GM12864 (cell line): ENCODE data around the gene PXMP2.

Experiments used
- DNase-seq: peaks from one replicate; pipeline ENCODE4 v3.0.0-alpha.2; 2011; ENCODE audit warnings: low read depth
- H3K4me3 ChIP-seq: 2 replicates; pipeline ENCODE4 v1.5.1; 2011; ENCODE audit warnings: mild to moderate bottlenecking, low read depth, low read length, control low read depth
- TF ChIP-seq, protein P1 (sequence below): IDR thresholded peaks from 2 replicates; pipeline ENCODE4 v1.5.1; 2011; ENCODE audit warnings: low read depth, mild to moderate bottlenecking, moderate library complexity, low read length, control low read depth, inconsistent platforms; ENCODE audit errors: missing control alignments

Gene PXMP2

DNA sequence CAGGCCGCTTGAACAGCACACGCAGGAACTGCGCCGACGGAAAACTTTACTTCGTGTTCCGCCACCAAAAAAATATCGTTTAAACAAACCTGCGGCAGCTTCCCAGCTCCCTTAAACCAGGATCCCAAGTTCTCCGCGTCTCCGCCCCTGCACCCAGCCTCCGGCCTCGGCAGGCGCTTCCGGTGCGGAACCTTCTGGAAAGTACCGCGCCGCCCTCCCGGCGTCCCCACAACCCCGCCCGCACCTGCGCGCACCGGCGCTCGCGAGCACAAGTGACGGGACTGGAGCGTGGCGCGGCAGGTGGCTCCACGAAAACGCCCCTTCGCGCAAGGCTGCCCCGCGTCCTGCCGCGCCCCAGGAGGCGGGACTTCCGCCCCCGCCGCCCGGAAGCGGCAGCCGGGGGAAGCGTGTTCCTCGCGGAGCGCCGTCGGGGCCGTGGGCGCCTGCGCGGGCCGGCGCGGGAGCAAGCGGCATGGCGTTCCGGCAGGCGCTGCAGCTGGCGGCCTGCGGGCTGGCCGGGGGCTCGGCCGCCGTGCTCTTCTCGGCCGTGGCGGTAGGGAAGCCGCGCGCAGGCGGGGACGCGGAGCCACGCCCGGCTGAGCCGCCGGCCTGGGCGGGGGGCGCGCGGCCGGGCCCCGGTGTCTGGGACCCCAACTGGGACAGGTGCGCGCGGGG lies 23.2 kb downstream of the PXMP2 start, which contains the start of gene PGAM5:
TSS of gene PGAM5 (plus strand) at position 438 of the 675 bp plus-strand sequence. CDS start at position 473, 35 bp downstream.
- DNase-seq = peak; percentile 80
- H3K4me3 ChIP-seq = peak within 1 kb of the TSS; percentile 71
- TF ChIP-seq, protein P1, sequence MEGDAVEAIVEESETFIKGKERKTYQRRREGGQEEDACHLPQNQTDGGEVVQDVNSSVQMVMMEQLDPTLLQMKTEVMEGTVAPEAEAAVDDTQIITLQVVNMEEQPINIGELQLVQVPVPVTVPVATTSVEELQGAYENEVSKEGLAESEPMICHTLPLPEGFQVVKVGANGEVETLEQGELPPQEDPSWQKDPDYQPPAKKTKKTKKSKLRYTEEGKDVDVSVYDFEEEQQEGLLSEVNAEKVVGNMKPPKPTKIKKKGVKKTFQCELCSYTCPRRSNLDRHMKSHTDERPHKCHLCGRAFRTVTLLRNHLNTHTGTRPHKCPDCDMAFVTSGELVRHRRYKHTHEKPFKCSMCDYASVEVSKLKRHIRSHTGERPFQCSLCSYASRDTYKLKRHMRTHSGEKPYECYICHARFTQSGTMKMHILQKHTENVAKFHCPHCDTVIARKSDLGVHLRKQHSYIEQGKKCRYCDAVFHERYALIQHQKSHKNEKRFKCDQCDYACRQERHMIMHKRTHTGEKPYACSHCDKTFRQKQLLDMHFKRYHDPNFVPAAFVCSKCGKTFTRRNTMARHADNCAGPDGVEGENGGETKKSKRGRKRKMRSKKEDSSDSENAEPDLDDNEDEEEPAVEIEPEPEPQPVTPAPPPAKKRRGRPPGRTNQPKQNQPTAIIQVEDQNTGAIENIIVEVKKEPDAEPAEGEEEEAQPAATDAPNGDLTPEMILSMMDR = no peak

DNA sequence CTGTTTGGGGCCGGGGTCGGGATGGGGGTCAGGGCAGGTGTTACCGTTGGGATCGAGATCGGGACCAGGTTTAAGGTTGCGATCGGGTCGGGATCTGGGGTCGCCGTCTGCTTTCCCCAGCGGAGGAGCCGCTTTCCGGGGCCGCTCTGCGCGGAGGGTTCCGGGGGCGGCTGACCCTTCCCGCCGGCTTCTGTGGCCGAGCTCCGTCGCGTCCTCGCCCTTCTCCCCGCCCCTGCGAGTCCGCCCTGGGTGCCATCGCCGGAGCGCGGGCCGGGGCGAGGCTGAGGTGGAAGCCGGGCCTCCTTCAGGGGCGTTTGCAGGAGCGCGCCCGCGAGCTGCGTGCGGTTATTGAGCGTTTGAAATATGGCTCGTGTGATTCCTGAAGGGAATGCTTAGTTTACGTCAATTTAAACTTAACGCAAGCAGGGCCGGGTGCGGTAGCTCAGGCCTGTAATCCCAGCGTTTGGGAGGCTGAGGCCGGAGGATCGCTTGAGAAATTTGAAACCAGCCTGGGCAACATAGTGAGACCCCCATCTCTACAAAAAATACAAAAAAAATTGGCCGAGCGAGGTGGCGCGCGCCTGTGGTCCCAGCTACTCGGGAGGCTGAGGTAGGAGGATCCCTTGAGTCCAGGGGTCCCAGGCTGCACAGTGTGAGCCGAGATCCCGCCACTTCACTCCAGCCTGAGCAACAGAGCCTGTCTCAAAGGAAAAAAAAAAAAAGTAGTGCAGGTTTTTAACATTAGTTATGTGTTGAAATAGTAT lies 23.9 kb downstream of the PXMP2 start:
- TF ChIP-seq, protein P1 = no peak
- peak overlapping the region; percentile 71 for H3K4me3 ChIP-seq
- no peak for DNase-seq

DNA sequence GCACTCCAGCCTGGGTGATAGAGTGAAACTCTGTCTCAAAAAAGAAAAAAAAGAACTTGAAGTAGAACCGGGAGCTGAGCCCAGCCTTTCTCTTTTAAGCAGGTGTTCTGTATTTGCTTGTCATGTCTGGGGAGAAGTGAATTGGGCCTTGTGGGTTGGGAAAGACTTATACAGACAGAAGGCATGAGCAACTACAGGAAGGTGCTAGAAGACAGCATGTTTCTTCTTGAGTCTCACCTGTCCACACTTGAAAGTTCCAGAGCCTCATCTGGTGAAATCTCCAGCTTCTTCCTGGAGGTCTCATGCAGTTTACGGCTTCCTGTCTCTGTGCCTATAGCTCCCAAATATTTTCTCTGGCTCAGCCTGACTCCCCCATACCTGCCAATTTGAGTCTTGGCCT lies 25.7 kb downstream of the PXMP2 start:
- DNase-seq = no peak
- TF ChIP-seq, protein P1 = no peak
- no peak overlapping the region for H3K4me3 ChIP-seq

DNA sequence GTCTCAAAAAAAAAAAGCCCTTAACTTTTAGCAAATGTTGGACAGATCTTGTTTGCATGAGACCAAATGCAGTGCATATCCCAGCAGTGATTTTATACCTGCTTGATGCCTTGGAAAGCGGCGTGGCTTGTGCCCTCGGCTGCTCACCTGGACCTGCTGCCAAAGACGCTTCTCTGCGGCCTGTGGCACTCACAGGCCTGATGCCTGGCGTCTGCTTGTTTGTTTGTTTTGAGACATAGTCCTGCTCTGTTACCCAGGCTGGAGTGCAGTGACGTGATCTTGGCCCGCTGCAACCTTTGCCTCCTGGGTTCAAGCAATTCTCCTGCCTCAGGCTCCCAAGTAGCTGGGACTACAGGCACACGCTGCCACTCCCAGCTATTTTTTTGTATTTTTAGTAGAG lies 28.5 kb downstream of the PXMP2 start:
- no peak overlapping the region for H3K4me3 ChIP-seq
- TF ChIP-seq, protein P1 = no peak
- no peak for DNase-seq

DNA sequence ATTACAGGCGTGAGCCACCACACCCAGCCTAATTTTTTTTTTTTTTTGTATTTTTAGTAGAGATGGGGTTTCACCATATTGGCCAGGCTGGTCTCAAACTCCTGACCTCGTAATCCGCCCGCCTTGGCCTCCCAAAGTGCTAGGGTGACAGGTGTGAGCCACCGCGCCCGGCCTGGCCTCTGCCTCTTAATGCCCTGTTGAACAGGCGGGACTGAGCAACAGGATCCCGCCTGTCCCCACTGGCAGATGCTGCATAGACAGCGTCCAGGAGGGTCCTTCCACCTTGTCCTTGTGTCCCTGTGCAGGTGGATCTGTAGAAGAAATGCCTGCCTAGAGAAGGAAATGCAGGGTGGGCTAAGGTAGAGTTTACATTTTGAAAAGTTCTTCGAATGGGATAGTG lies 29.0 kb downstream of the PXMP2 start:
- TF ChIP-seq, protein P1 = no peak
- no peak overlapping the region for H3K4me3 ChIP-seq
- no peak for DNase-seq

DNA sequence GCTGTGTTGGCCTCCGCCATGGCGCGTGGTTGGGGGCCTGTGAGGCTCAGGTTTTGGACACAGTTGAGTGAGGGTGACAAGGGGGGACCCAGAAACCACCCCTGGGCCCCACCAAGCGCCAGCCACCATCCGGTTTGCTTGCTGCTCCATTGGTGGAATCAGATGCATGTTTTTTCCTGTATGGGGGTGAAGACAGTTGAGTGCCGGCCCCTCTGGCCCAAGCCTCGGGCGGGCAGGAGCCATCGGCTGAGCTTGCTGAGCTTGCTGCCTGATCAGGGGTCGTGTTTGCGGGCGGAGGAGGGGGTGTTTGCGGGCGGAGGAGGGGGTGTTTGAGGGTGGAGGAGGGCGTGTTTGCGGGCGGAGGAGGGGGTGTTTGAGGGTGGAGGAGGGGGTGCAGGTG lies 29.6 kb downstream of the PXMP2 start:
- H3K4me3 ChIP-seq = no peak overlapping the region
- TF ChIP-seq, protein P1 = no peak
- no peak for DNase-seq
